GM18511 (cell line): ENCODE data around the gene FCER2.

Source experiments
- ATAC-seq: cut with Tn5 transposase; IDR thresholded peaks from one replicate; pipeline ENCODE4 v1.9.1; 2021; ENCODE audit warnings: mild to moderate bottlenecking, moderate library complexity; ENCODE audit not compliant: unreplicated experiment

The FCER2 gene

GRCh38 chr19:7734220-7735203 lies 32.6 kb upstream of the FCER2 start:
- ATAC-seq = no peak

- no peak for ATAC-seq
These were observed 31.4 kb upstream of the FCER2 start for GRCh38 chr19:7733376-7733775.

GRCh38 chr19:7732045-7732444 lies 30.1 kb upstream of the FCER2 start, which contains the start of gene CLEC4G:
Gene CLEC4G (minus strand): TSS chr19:7732110. CDS start chr19:7732102, 8 bp downstream.
- ATAC-seq = no peak

- no peak for ATAC-seq
These were observed 29.7 kb upstream of the FCER2 start for GRCh38 chr19:7731615-7732014.

- no peak for ATAC-seq
These were observed 29.3 kb upstream of the FCER2 start for GRCh38 chr19:7731218-7731595.

GRCh38 chr19:7730286-7731217 lies 28.6 kb upstream of the FCER2 start:
- ATAC-seq = no peak

GRCh38 chr19:7729831-7730285 lies 27.9 kb upstream of the FCER2 start:
- no peak for ATAC-seq

- ATAC-seq = no peak
These were observed 27.3 kb upstream of the FCER2 start for GRCh38 chr19:7729211-7729610.

- no peak for ATAC-seq
These were observed 23.9 kb upstream of the FCER2 start for GRCh38 chr19:7725791-7726190.

- ATAC-seq = no peak
These were observed 20.3 kb upstream of the FCER2 start for GRCh38 chr19:7722231-7722651.

- no peak for ATAC-seq
These were observed 18.4 kb upstream of the FCER2 start for GRCh38 chr19:7720351-7720750.

- no peak for ATAC-seq
These were observed 16.7 kb upstream of the FCER2 start for GRCh38 chr19:7718668-7719067.

- ATAC-seq = no peak
These were observed 14.8 kb upstream of the FCER2 start for GRCh38 chr19:7716762-7717161.

- no peak for ATAC-seq
These were observed 13.7 kb upstream of the FCER2 start for GRCh38 chr19:7715671-7716070.

- no peak for ATAC-seq
These were observed 8.7 kb upstream of the FCER2 start for GRCh38 chr19:7710616-7711015.

GRCh38 chr19:7709932-7710460 lies 8.1 kb upstream of the FCER2 start:
- ATAC-seq = no peak

- ATAC-seq = no peak
These were observed 5.1 kb upstream of the FCER2 start for GRCh38 chr19:7706955-7707456.

- no peak for ATAC-seq
These were observed 4.4 kb upstream of the FCER2 start for GRCh38 chr19:7706188-7706954.

- peak; percentile 54 for ATAC-seq
These were observed 3.7 kb upstream of the FCER2 start for GRCh38 chr19:7705387-7706187.
